HT-29 (cell line): ENCODE data around the gene VEZT. TPM values are rescaled to one million over a fixed set of nuclear protein-coding genes. Genes with fewer than 3 reads are reported as not detected.
"Not testable (repeated sequence)": the region's sequence is repeated elsewhere in the genome, so short reads cannot be mapped to it uniquely, and the experiment has no call there.

Experiments used
- DNase-seq: peaks from one replicate; pipeline ENCODE4 v3.0.0-alpha.2; 2015; ENCODE audit warnings: low spot score
- total RNA-seq: library from RNA; depleted of rRNA; stranded (reverse); fragments of >200 nt; shearing (Covaris generic); gene quantifications from 2 replicates; pipeline ENCODE4 v1.2.3, GENCODE V29; 2014; rRNA removed

The VEZT gene
- total RNA-seq = 18.2 and 23.7 TPM in 2 replicates

GRCh38 chr12:95217377-95218149 lies at the start of gene VEZT, which contains the start of gene FGD6:
TSS of gene VEZT (plus strand) at chr12:95217807. CDS start at chr12:95217851, 44 bp downstream.
TSS of gene FGD6 (minus strand) at chr12:95217467. CDS start at chr12:95217240, 227 bp downstream.
- DNase-seq = peak; percentile 98

GRCh38 chr12:95168746-95169145 lies 48.9 kb upstream of the VEZT start:
- DNase-seq = no peak

- peak; percentile 83 for DNase-seq
These were observed 48.2 kb upstream of the VEZT start for GRCh38 chr12:95169368-95169767.

- DNase-seq = peak; percentile 30
These were observed 44.0 kb upstream of the VEZT start for GRCh38 chr12:95173392-95174251.

- DNase-seq = no peak
These were observed 40.3 kb upstream of the VEZT start for GRCh38 chr12:95177201-95177768.

- DNase-seq = no peak
These were observed 39.5 kb upstream of the VEZT start for GRCh38 chr12:95178136-95178535.

GRCh38 chr12:95179011-95179410 lies 38.6 kb upstream of the VEZT start:
- no peak for DNase-seq

GRCh38 chr12:95181103-95181502 lies 36.5 kb upstream of the VEZT start:
- no peak for DNase-seq

- no peak for DNase-seq
These were observed 34.7 kb upstream of the VEZT start for GRCh38 chr12:95182868-95183415.

- no peak for DNase-seq
These were observed 33.5 kb upstream of the VEZT start for GRCh38 chr12:95184121-95184520.

- no peak for DNase-seq
These were observed 32.5 kb upstream of the VEZT start for GRCh38 chr12:95185072-95185471.

GRCh38 chr12:95185854-95186253 lies 31.8 kb upstream of the VEZT start:
- no peak for DNase-seq

GRCh38 chr12:95187865-95188415 lies 29.7 kb upstream of the VEZT start:
- DNase-seq = no peak

GRCh38 chr12:95191060-95191696 lies 26.4 kb upstream of the VEZT start:
- DNase-seq = no peak

GRCh38 chr12:95192271-95192670 lies 25.3 kb upstream of the VEZT start:
- no peak for DNase-seq

- no peak for DNase-seq
These were observed 24.5 kb upstream of the VEZT start for GRCh38 chr12:95193139-95193538.

- DNase-seq = no peak
These were observed 22.5 kb upstream of the VEZT start for GRCh38 chr12:95195122-95195521.

GRCh38 chr12:95196875-95197569 lies 20.6 kb upstream of the VEZT start:
- not testable (repeated sequence) for DNase-seq

- DNase-seq = no peak
These were observed 20.0 kb upstream of the VEZT start for GRCh38 chr12:95197636-95198035.

GRCh38 chr12:95198914-95199313 lies 18.7 kb upstream of the VEZT start:
- DNase-seq = no peak
